Endodermal cell (in vitro differentiated cells): ENCODE measurements around the gene ADGRD1. TPM values are rescaled to one million over a fixed set of nuclear protein-coding genes. Genes with fewer than 3 reads are reported as not detected.
"Not testable (repeated sequence)": the region's sequence is repeated elsewhere in the genome, so short reads cannot be mapped to it uniquely, and the experiment has no call there.

Experiments used
- DNase-seq: peaks from one replicate; pipeline ENCODE4 v3.0.0-alpha.2; 2017
- H3K27ac ChIP-seq: 2 replicates; pipeline ENCODE4 v1.5.1; 2013; ENCODE audit warnings: mild to moderate bottlenecking, low read depth, low read length, moderate library complexity
- H3K27me3 ChIP-seq: 2 replicates; pipeline ENCODE4 v1.6.1; 2013; ENCODE audit warnings: mild to moderate bottlenecking, low read length, moderate library complexity; ENCODE audit not compliant: insufficient read depth, control insufficient read depth, poor library complexity, severe bottlenecking
- H3K36me3 ChIP-seq: 2 replicates; pipeline ENCODE4 v1.7.0; 2013; ENCODE audit warnings: mild to moderate bottlenecking, low read length, moderate library complexity; ENCODE audit not compliant: control insufficient read depth, insufficient read depth
- H3K4me1 ChIP-seq: one replicate; pipeline ENCODE4 v1.7.0; 2013; ENCODE audit warnings: low read length; ENCODE audit not compliant: control insufficient read depth, insufficient read depth
- H3K4me3 ChIP-seq: 2 replicates; pipeline ENCODE4 v1.5.1; 2013; ENCODE audit warnings: mild to moderate bottlenecking, low read length, moderate library complexity
- H3K9ac ChIP-seq: 2 replicates; pipeline ENCODE4 v1.6.1; 2013; ENCODE audit warnings: mild to moderate bottlenecking, low read length, moderate library complexity; ENCODE audit not compliant: poor library complexity, severe bottlenecking; ENCODE audit errors: extremely low read depth
- H3K9me3 ChIP-seq: 2 replicates; pipeline ENCODE4 v1.6.1; 2013; ENCODE audit warnings: mild to moderate bottlenecking, low read length, moderate library complexity; ENCODE audit not compliant: control insufficient read depth
- H3K27ac Mint-ChIP-seq: 2 replicates; pipeline ENCODE4 v1.8.0; 2020; ENCODE audit warnings: mixed read lengths
- H3K27me3 Mint-ChIP-seq: 2 replicates; pipeline ENCODE4 v1.8.0; 2021; ENCODE audit warnings: mild to moderate bottlenecking, mixed read lengths; ENCODE audit not compliant: insufficient read depth
- H3K36me3 Mint-ChIP-seq: 2 replicates; pipeline ENCODE4 v1.8.0; 2020; ENCODE audit warnings: low read depth, mixed read lengths
- H3K4me1 Mint-ChIP-seq: 2 replicates; pipeline ENCODE4 v1.8.0; 2020; ENCODE audit warnings: mixed read lengths
- H3K4me3 Mint-ChIP-seq: 2 replicates; pipeline ENCODE4 v1.8.0; 2020; ENCODE audit warnings: mild to moderate bottlenecking, moderate library complexity, mixed read lengths
- H3K9me3 Mint-ChIP-seq: 2 replicates; pipeline ENCODE4 v1.8.0; 2020; ENCODE audit warnings: mild to moderate bottlenecking, mixed read lengths
- WGBS, 2 experiments: methylation state at CpG; one replicate each; pipeline versions ENCODE4 v1.1.5 to v1.1.7; 2013; ENCODE audit warnings: missing lambda C conversion rate in 2 of 2, mixed read lengths in 1 of 2; ENCODE audit not compliant: insufficient coverage in 1 of 2, insufficient read length in 1 of 2; 5-methylcytosine and 5-hydroxymethylcytosine counted together
- total RNA-seq, 2 donors: library from RNA; stranded (reverse); fragmentation: NEBNext Ultra II Directional in 1 of 2; extraction: Animal tissue kit (Norgen Biotek cat#: 25700) in 1 of 2; gene quantifications; 2 replicates in 1 of 2; 3 replicates in 1 of 2; pipeline ENCODE4 v1.2.1, GENCODE V29; 2021
- TF ChIP-seq, protein P1 (sequence below): fragments of 200-600 bp; sonication (generic); conservative IDR thresholded peaks from 2 replicates; pipeline ENCODE4 v1.5.0; 2021; ENCODE audit warnings: antibody characterized with exemption, mild to moderate bottlenecking

The ADGRD1 gene
- total RNA-seq, 2 donors from 2014 or later = 1.3 to 2.9 TPM

- Histone ChIP-seq H3K27ac (no peak overlapping the region), H3K27me3 (no peaks in the 10 kb centered on the region), H3K9me3 (no peaks in the 10 kb centered on the region), H3K9ac (no peak overlapping the region), H3K36me3 (no peaks in the 10 kb centered on the region), H3K4me3 (no peak overlapping the region), H3K4me1 (no peaks in the 10 kb centered on the region)
- peak; percentile 40 for DNase-seq
- TF ChIP-seq, protein P1, sequence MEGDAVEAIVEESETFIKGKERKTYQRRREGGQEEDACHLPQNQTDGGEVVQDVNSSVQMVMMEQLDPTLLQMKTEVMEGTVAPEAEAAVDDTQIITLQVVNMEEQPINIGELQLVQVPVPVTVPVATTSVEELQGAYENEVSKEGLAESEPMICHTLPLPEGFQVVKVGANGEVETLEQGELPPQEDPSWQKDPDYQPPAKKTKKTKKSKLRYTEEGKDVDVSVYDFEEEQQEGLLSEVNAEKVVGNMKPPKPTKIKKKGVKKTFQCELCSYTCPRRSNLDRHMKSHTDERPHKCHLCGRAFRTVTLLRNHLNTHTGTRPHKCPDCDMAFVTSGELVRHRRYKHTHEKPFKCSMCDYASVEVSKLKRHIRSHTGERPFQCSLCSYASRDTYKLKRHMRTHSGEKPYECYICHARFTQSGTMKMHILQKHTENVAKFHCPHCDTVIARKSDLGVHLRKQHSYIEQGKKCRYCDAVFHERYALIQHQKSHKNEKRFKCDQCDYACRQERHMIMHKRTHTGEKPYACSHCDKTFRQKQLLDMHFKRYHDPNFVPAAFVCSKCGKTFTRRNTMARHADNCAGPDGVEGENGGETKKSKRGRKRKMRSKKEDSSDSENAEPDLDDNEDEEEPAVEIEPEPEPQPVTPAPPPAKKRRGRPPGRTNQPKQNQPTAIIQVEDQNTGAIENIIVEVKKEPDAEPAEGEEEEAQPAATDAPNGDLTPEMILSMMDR = no peak
- H3K4me1 Mint-ChIP-seq = no peaks in the 10 kb centered on the region
- no peak overlapping the region for H3K4me3 Mint-ChIP-seq
- peaks cover 3% of the 10 kb centered on the region for H3K9me3 Mint-ChIP-seq
- WGBS, 2 experiments = 91% methylated on average over 9 to 14 of the region's 14 CpGs
- no peak overlapping the region for H3K27ac Mint-ChIP-seq
- H3K36me3 Mint-ChIP-seq = no peaks in the 10 kb centered on the region
- H3K27me3 Mint-ChIP-seq = no peaks in the 10 kb centered on the region
Measured at GRCh38 chr12:131066886-131067490, 113.3 kb downstream of the ADGRD1 start.

DNA sequence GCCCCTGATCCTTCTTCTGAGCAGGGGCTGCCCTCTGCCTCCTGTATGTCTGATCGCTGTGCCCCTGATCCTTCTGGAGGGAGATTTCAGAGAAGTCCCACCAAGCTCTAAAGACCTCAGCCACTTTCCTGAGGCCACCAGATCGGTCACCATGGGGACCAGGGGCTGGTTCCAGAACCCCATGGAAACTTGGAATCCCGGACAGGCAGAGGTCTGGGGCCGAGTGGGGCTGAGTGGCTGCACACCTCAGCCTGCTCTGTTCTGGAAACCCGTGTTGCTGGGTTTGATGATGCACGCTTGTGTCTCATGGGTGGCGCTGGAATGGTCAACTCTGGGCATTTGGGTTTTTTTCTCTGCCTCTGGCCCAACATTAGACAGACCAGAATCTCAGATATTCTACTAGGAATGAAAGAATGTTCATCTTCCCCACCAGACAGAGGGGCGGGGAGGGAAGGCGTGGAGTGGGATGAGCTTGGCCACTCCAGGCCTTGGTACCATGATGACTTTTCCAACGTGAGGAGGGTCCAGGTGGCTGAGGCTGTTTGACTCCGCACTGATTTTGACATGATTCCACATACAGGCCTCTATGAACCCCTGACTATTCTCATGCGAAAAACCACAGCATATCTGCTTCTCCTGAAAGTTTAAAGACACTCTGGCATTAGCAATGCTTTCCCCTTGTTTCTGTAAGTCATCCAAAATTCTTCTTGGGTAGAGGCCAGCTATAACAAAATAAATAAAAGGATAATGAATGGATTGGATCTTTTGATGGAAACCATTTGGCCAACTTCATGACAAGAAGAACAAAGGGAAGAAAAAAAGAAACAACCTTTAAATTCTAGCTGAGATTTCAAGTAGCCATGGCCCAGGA is 114.5 kb downstream of the ADGRD1 start:
- no peaks in the 10 kb centered on the region for H3K36me3 Mint-ChIP-seq
- H3K4me3 ChIP-seq = no peak overlapping the region
- no peak overlapping the region for H3K27ac Mint-ChIP-seq
- no peaks in the 10 kb centered on the region for H3K27me3 Mint-ChIP-seq
- WGBS, 2 experiments = 91 to 95% methylated on average over 9 to 12 of the region's 12 CpGs
- H3K9ac ChIP-seq = no peak overlapping the region
- no peaks in the 10 kb centered on the region for H3K27me3 ChIP-seq
- TF ChIP-seq, protein P1 = no peak
- peak; percentile 26 for DNase-seq
- H3K4me1 Mint-ChIP-seq = no peaks in the 10 kb centered on the region
- no peaks in the 10 kb centered on the region for H3K36me3 ChIP-seq
- H3K9me3 Mint-ChIP-seq = peaks cover 5% of the 10 kb centered on the region
- no peaks in the 10 kb centered on the region for H3K9me3 ChIP-seq
- H3K27ac ChIP-seq = no peak overlapping the region
- no peaks in the 10 kb centered on the region for H3K4me1 ChIP-seq
- no peak overlapping the region for H3K4me3 Mint-ChIP-seq

DNA sequence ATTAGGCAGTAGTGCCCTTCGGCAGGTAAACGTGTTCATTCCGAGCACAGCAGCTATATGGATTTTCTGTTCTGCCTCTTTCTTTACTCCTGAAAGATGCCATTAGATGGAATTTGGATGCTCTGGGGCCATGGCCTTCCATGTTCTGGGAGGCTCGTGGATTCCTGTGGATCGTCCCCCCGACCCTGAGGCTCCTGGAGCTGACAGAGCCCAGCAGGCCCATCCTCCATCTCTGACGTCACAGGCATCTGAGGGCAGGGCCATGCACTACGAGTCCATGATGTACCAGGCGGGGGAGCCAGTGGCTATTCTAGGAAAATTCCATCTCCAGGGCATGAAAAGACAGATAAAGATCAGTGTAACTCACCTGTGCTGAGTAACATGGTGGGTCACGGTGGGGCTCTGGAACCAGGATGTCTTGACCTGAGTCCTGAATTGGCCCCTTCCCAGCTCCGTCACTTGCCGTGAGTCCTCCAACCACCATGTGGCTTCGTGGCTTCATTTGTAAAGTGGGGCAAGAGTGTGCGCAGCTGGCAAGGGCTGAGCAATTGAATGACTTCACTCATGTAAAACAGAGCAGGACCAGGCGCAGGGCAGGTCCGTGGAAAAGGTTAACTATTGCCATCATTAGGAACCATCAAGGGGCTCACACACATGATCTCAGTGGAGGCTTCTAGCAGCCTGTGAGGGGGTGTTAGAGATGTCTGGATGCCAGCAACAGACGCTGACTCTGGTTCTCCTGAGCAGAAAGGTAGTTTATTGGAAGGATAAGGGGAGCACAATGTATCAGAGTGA is 115.4 kb downstream of the ADGRD1 start:
- H3K27ac Mint-ChIP-seq, H3K36me3 ChIP-seq, H3K4me1 Mint-ChIP-seq, H3K27me3 ChIP-seq, H3K27ac ChIP-seq, H3K4me3 Mint-ChIP-seq, H3K9ac ChIP-seq, H3K36me3 Mint-ChIP-seq, H3K27me3 Mint-ChIP-seq, H3K4me3 ChIP-seq, H3K4me1 ChIP-seq, H3K9me3 ChIP-seq: not testable (repeated sequence)
- 79 to 85% methylated on average over 2 to 13 of the region's 17 CpGs for WGBS, 2 experiments
- H3K9me3 Mint-ChIP-seq = peaks cover 10% of the 10 kb centered on the region
- DNase-seq = peak; percentile 70

DNA sequence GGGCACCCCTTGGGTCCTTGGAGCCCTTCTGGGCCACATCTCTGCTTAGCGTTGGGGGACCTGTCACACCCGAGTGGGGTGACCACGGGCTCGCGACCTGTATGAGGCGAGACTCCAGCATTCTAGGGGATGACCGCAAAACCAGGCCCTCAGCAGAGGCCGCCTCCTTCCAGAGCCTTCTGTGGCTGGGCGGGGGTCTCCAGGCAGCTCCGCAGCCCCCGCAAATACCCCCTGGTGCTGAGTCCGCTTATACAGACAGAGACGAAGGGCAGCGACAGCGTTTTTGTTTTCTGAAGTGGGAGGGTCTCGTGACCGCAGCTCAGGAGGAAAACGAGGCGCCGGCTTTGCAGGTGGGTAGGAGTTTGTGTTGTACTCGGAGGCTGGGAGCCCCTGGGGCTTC is 116.4 kb downstream of the ADGRD1 start:
- not testable (repeated sequence) for H3K9me3 ChIP-seq, H3K4me1 Mint-ChIP-seq, H3K27ac ChIP-seq, H3K4me1 ChIP-seq, H3K36me3 ChIP-seq, H3K4me3 Mint-ChIP-seq, H3K36me3 Mint-ChIP-seq, H3K27me3 ChIP-seq, H3K27ac Mint-ChIP-seq, H3K27me3 Mint-ChIP-seq, H3K4me3 ChIP-seq, H3K9ac ChIP-seq
- DNase-seq = peak; percentile 32
- WGBS, 2 experiments = 96 to 100% methylated on average over 1 to 17 of the region's 21 CpGs
- H3K9me3 Mint-ChIP-seq = peaks cover 10% of the 10 kb centered on the region

- H3K27ac ChIP-seq, H3K27me3 Mint-ChIP-seq, H3K27ac Mint-ChIP-seq, H3K36me3 Mint-ChIP-seq, H3K4me3 ChIP-seq, H3K9ac ChIP-seq, H3K4me3 Mint-ChIP-seq, H3K9me3 ChIP-seq, H3K4me1 Mint-ChIP-seq, H3K27me3 ChIP-seq, H3K4me1 ChIP-seq, H3K36me3 ChIP-seq: not testable (repeated sequence)
- WGBS, 2 experiments = 89 to 100% methylated on average over 3 to 4 of the region's 6 CpGs
- DNase-seq = peak; percentile 44
- H3K9me3 Mint-ChIP-seq = peaks cover 10% of the 10 kb centered on the region
Measured at GRCh38 chr12:131070668-131071067, 117.0 kb downstream of the ADGRD1 start.
